HG03460 (cell line): ENCODE results near the gene LGALS3BP.
"Not testable (repeated sequence)": the region's sequence is repeated elsewhere in the genome, so short reads cannot be mapped to it uniquely, and the experiment has no call there.

Experiments
- ATAC-seq: cut with Tn5 transposase; IDR thresholded peaks from one replicate; pipeline ENCODE4 v1.9.1; 2021; ENCODE audit not compliant: unreplicated experiment

Gene LGALS3BP

GRCh38 chr17:78979780-78980623 is at the start of gene LGALS3BP:
Gene LGALS3BP (minus strand): TSS chr17:78979923. CDS start chr17:78977191, 2,732 bp downstream.
- no peak for ATAC-seq

- ATAC-seq, result no peak
Observed at GRCh38 chr17:79028496-79029326, 49.0 kb upstream of the LGALS3BP start.

- ATAC-seq, result no peak
Observed at GRCh38 chr17:79027925-79028491, 48.3 kb upstream of the LGALS3BP start.

GRCh38 chr17:79027274-79027924 is 47.7 kb upstream of the LGALS3BP start:
- no peak for ATAC-seq

GRCh38 chr17:79026376-79027273 is 46.9 kb upstream of the LGALS3BP start:
- no peak for ATAC-seq

- no peak for ATAC-seq
Observed at GRCh38 chr17:79024901-79025737, 45.4 kb upstream of the LGALS3BP start.

- no peak for ATAC-seq
Observed at GRCh38 chr17:79023886-79024771, 44.4 kb upstream of the LGALS3BP start, which contains the start of gene C1QTNF1. Gene C1QTNF1 (plus strand): TSS chr17:79024169. CDS start chr17:79043969, 19,800 bp downstream.

- no peak for ATAC-seq
Observed at GRCh38 chr17:79023180-79023705, 43.5 kb upstream of the LGALS3BP start.

GRCh38 chr17:79022507-79022991 is 42.8 kb upstream of the LGALS3BP start:
- ATAC-seq, result no peak

GRCh38 chr17:79021929-79022328 is 42.2 kb upstream of the LGALS3BP start:
- not testable (repeated sequence) for ATAC-seq

GRCh38 chr17:79020631-79021301 is 41.0 kb upstream of the LGALS3BP start:
- ATAC-seq, result no peak

- ATAC-seq, result no peak
Observed at GRCh38 chr17:79019632-79020584, 40.2 kb upstream of the LGALS3BP start.

GRCh38 chr17:79019261-79019631 is 39.5 kb upstream of the LGALS3BP start:
- ATAC-seq, result no peak

- no peak for ATAC-seq
Observed at GRCh38 chr17:79018370-79018695, 38.6 kb upstream of the LGALS3BP start.

- ATAC-seq, result no peak
Observed at GRCh38 chr17:79017546-79018369, 38.0 kb upstream of the LGALS3BP start.
